ENCODE data around the gene FBXO2.
A peak's percentile ranks its signal among the peaks of the same experiment; 100 is the strongest.

FBXO2 gene

GRCh38 chr1:11654137-11654938 is at the start of gene FBXO2, which contains the start of gene FBXO44:
FBXO2 (minus strand) TSS chr1:11654429; CDS start chr1:11654340, 89 bp downstream.
FBXO44 (plus strand) TSS chr1:11654877; CDS start chr1:11655836, 959 bp downstream.
- Mint-ChIP-seq H3K9me3 (no peaks in the 10 kb centered on the region), H3K27me3 (peaks cover 2% of the 10 kb centered on the region), H3K4me3 (peak within 1 kb of the TSS; percentile 67), H3K4me1 (peaks cover 25% of the 10 kb centered on the region), H3K27ac (no peak within 1 kb of the TSS), H3K36me3 (ENCODE audit: low read depth) (no peaks in the 10 kb centered on the region)
- ATAC-seq (peak; percentile 69), DNase-seq (peak; percentile 68)

GRCh38 chr1:11703357-11704193 is 49.3 kb upstream of the FBXO2 start:
- Mint-ChIP-seq H3K4me1 (no peaks in the 10 kb centered on the region), H3K9me3 (no peaks in the 10 kb centered on the region)

GRCh38 chr1:11701981-11702803 is 48.0 kb upstream of the FBXO2 start:
- ATAC-seq, result no peak
- no peak overlapping the region for H3K27ac Mint-ChIP-seq
- no peaks in the 10 kb centered on the region for H3K4me1 Mint-ChIP-seq
- H3K36me3 Mint-ChIP-seq (ENCODE audit: low read depth), result no peaks in the 10 kb centered on the region
- no peaks in the 10 kb centered on the region for H3K9me3 Mint-ChIP-seq
- no peak for DNase-seq
- peaks cover 8% of the 10 kb centered on the region for H3K27me3 Mint-ChIP-seq
- no peak overlapping the region for H3K4me3 Mint-ChIP-seq

More at GRCh38 chr1:11703357-11704193, 49.3 kb upstream of the FBXO2 start:
- no peaks in the 10 kb centered on the region for H3K36me3 Mint-ChIP-seq (ENCODE audit: low read depth)
- peaks cover 10% of the 10 kb centered on the region for H3K27me3 Mint-ChIP-seq
- no peak overlapping the region for H3K27ac Mint-ChIP-seq
- no peak overlapping the region for H3K4me3 Mint-ChIP-seq
- peak; percentile 27 for ATAC-seq
- DNase-seq, result no peak

GRCh38 chr1:11701551-11701961 is 47.3 kb upstream of the FBXO2 start:
- no peak for DNase-seq
- no peaks in the 10 kb centered on the region for H3K36me3 Mint-ChIP-seq (ENCODE audit: low read depth)
- no peaks in the 10 kb centered on the region for H3K9me3 Mint-ChIP-seq
- no peak overlapping the region for H3K27ac Mint-ChIP-seq
- H3K4me1 Mint-ChIP-seq, result no peaks in the 10 kb centered on the region
- H3K4me3 Mint-ChIP-seq, result no peak overlapping the region
- H3K27me3 Mint-ChIP-seq, result peaks cover 8% of the 10 kb centered on the region
- no peak for ATAC-seq

- Mint-ChIP-seq H3K4me3 (no peak overlapping the region), H3K27me3 (peaks cover 8% of the 10 kb centered on the region), H3K9me3 (no peaks in the 10 kb centered on the region), H3K4me1 (no peaks in the 10 kb centered on the region), H3K36me3 (ENCODE audit: low read depth) (no peaks in the 10 kb centered on the region), H3K27ac (no peak overlapping the region)
- no peak for ATAC-seq
- no peak for DNase-seq
Observed at GRCh38 chr1:11700601-11701467, 46.6 kb upstream of the FBXO2 start.

- no peak for ATAC-seq
- no peak for DNase-seq
- Mint-ChIP-seq H3K4me3 (no peak overlapping the region), H3K27ac (no peak overlapping the region), H3K4me1 (peaks cover 9% of the 10 kb centered on the region), H3K27me3 (peaks cover 12% of the 10 kb centered on the region), H3K9me3 (no peaks in the 10 kb centered on the region), H3K36me3 (ENCODE audit: low read depth) (no peaks in the 10 kb centered on the region)
Observed at GRCh38 chr1:11697893-11698210, 43.6 kb upstream of the FBXO2 start.

GRCh38 chr1:11697188-11697892 is 43.1 kb upstream of the FBXO2 start:
- H3K27me3 Mint-ChIP-seq, result peaks cover 17% of the 10 kb centered on the region
- no peaks in the 10 kb centered on the region for H3K36me3 Mint-ChIP-seq (ENCODE audit: low read depth)
- H3K9me3 Mint-ChIP-seq, result no peaks in the 10 kb centered on the region
- peaks cover 14% of the 10 kb centered on the region for H3K4me1 Mint-ChIP-seq
- H3K4me3 Mint-ChIP-seq, result no peak overlapping the region
- no peak overlapping the region for H3K27ac Mint-ChIP-seq
- DNase-seq (no peak), ATAC-seq (no peak)

GRCh38 chr1:11695861-11696260 is 41.6 kb upstream of the FBXO2 start:
- Mint-ChIP-seq H3K27me3 (peaks cover 18% of the 10 kb centered on the region), H3K9me3 (no peaks in the 10 kb centered on the region), H3K4me3 (no peak overlapping the region), H3K27ac (no peak overlapping the region), H3K36me3 (ENCODE audit: low read depth) (no peaks in the 10 kb centered on the region), H3K4me1 (peaks cover 17% of the 10 kb centered on the region)
- no peak for ATAC-seq
- no peak for DNase-seq

- DNase-seq, result no peak
- Mint-ChIP-seq H3K36me3 (ENCODE audit: low read depth) (no peaks in the 10 kb centered on the region), H3K9me3 (no peaks in the 10 kb centered on the region), H3K27ac (no peak overlapping the region), H3K4me1 (peaks cover 24% of the 10 kb centered on the region), H3K27me3 (peaks cover 30% of the 10 kb centered on the region), H3K4me3 (no peak overlapping the region)
- no peak for ATAC-seq
Observed at GRCh38 chr1:11693917-11694316, 39.7 kb upstream of the FBXO2 start.

GRCh38 chr1:11693024-11693590 is 38.9 kb upstream of the FBXO2 start:
- H3K4me3 Mint-ChIP-seq, result peak overlapping the region; percentile 3
- no peak overlapping the region for H3K27ac Mint-ChIP-seq
- peaks cover 24% of the 10 kb centered on the region for H3K4me1 Mint-ChIP-seq
- H3K27me3 Mint-ChIP-seq, result peaks cover 36% of the 10 kb centered on the region
- no peaks in the 10 kb centered on the region for H3K9me3 Mint-ChIP-seq
- DNase-seq (peak; percentile 51), ATAC-seq (peak; percentile 87)
- H3K36me3 Mint-ChIP-seq (ENCODE audit: low read depth), result no peaks in the 10 kb centered on the region

GRCh38 chr1:11691928-11692711 is 37.9 kb upstream of the FBXO2 start:
- Mint-ChIP-seq H3K9me3 (no peaks in the 10 kb centered on the region), H3K27me3 (peaks cover 42% of the 10 kb centered on the region), H3K27ac (no peak overlapping the region), H3K36me3 (ENCODE audit: low read depth) (no peaks in the 10 kb centered on the region), H3K4me1 (peaks cover 24% of the 10 kb centered on the region), H3K4me3 (peak overlapping the region; percentile 63)
- DNase-seq (no peak), ATAC-seq (no peak)

- DNase-seq, result no peak
- ATAC-seq, result no peak
Observed at GRCh38 chr1:11691302-11691914, 37.2 kb upstream of the FBXO2 start, which contains the start of gene DRAXIN. DRAXIN (plus strand) TSS chr1:11691710; CDS start chr1:11706259, 14,549 bp downstream.

More at GRCh38 chr1:11691302-11691914, 37.2 kb upstream of the FBXO2 start, which contains the start of gene DRAXIN:
- Mint-ChIP-seq H3K27me3 (peaks cover 42% of the 10 kb centered on the region), H3K36me3 (ENCODE audit: low read depth) (no peaks in the 10 kb centered on the region), H3K27ac (no peak within 1 kb of the TSS), H3K9me3 (no peaks in the 10 kb centered on the region), H3K4me3 (peak within 1 kb of the TSS; percentile 63), H3K4me1 (peaks cover 24% of the 10 kb centered on the region)
